HepG2 (cell line): Measurements from ENCODE around the gene COG5.

Source experiments
- MAX ChIP-seq: IDR thresholded peaks from 2 replicates; pipeline ENCODE4 v1.6.1; 2012; ENCODE audit warnings: inconsistent platforms
- NFE2L1 ChIP-seq: sonication (generic); formaldehyde crosslinking; IDR thresholded peaks from 2 replicates; pipeline ENCODE4 v1.4.0; 2020; ENCODE audit warnings: missing genetic modification reagents, mild to moderate bottlenecking, borderline replicate concordance
- PITX1 ChIP-seq: sonication (generic); formaldehyde crosslinking; IDR thresholded peaks from 2 replicates; pipeline ENCODE4 v1.5.1; 2020; ENCODE audit warnings: mild to moderate bottlenecking, missing genetic modification reagents
- ZKSCAN8 ChIP-seq: IDR thresholded peaks from 2 replicates; pipeline ENCODE4 v1.6.1; 2016; ENCODE audit warnings: borderline replicate concordance, missing genetic modification reagents, missing compliant biosample characterization
- ZNF274 ChIP-seq: sonication (generic); formaldehyde crosslinking; IDR thresholded peaks from 2 replicates; pipeline ENCODE4 v1.5.1; 2020; ENCODE audit warnings: mild to moderate bottlenecking, missing genetic modification reagents
- ZNF441 ChIP-seq: sonication (generic); formaldehyde crosslinking; IDR thresholded peaks from 2 replicates; pipeline ENCODE4 v1.7.0; 2021; ENCODE audit warnings: missing genetic modification reagents, borderline replicate concordance

GRCh38 chr7:107208563-107208962 is 355.2 kb downstream of the COG5 start:
- TF ChIP-seq ZNF274 (CRISPR knock-in tag) (no peak), ZNF441 (CRISPR knock-in tag) (no peak), NFE2L1 (no peak), PITX1 (CRISPR knock-in tag) (no peak), ZKSCAN8 (CRISPR knock-in tag) (no peak), MAX (no peak)
